Adrenal gland (tissue), 12 donors: ENCODE measurements around the gene NOL12. TPM values are rescaled to one million over a fixed set of nuclear protein-coding genes. Genes with fewer than 3 reads are reported as not detected.

Experiments used
- DNase-seq, 7 donors: peaks; one replicate each; pipeline ENCODE4 v3.0.0-alpha.2; 2019 to 2020
- H3K27ac ChIP-seq, 5 donors: fragments of 200-600 bp; sonication (generic) in 4 of 5; 1 replicate in 3 of 5; 2 replicates in 2 of 5; pipeline versions ENCODE4 v1.5.1 to v1.8.0; 2016 to 2020; ENCODE audit warnings: mild to moderate bottlenecking in 1 of 5
- H3K27me3 ChIP-seq: fragments of 200-600 bp; 2 replicates; pipeline ENCODE4 v1.8.0; 2021
- H3K36me3 ChIP-seq, 2 donors: fragments of 200-600 bp; replicated peaks in 1 of 2; 1 replicate in 1 of 2; 2 replicates in 1 of 2; pipeline versions ENCODE4 v1.5.1 to v1.8.0; 2018 to 2022
- H3K4me1 ChIP-seq, 2 donors: fragments of 200-600 bp; replicated peaks in 1 of 2; 1 replicate in 1 of 2; 2 replicates in 1 of 2; pipeline versions ENCODE4 v1.5.1 to v1.8.0; 2018 to 2021
- H3K4me3 ChIP-seq, 4 donors: fragments of 200-600 bp; sonication (generic) in 3 of 4; one replicate each; pipeline ENCODE4 v1.5.1; 2016 to 2018
- H3K9me3 ChIP-seq, 3 donors: fragments of 200-600 bp; sonication (generic) in 1 of 3; replicated peaks in 1 of 3; 1 replicate in 2 of 3; 2 replicates in 1 of 3; pipeline versions ENCODE4 v1.5.1 to v1.8.0; 2016 to 2021
- CTCF ChIP-seq, 6 experiments: fragments of 450-650 bp in 4 of 6; fragments of 200-600 bp in 2 of 6; sonication (generic) in 1 of 6; IDR thresholded peaks; 1 replicate in 5 of 6; 2 replicates in 1 of 6; pipeline versions ENCODE4 v1.5.1 to v1.8.0; 2016 to 2021; ENCODE audit warnings: antibody characterized with exemption in 6 of 6, mild to moderate bottlenecking in 2 of 6, moderate library complexity in 1 of 6
- POLR2A ChIP-seq, 2 donors: fragments of 450-650 bp; IDR thresholded peaks; one replicate each; pipeline ENCODE4 v1.6.1; 2017; ENCODE audit warnings: antibody characterized with exemption in 2 of 2, mild to moderate bottlenecking in 2 of 2, moderate library complexity in 1 of 2
- WGBS, 4 donors: extraction: QIAGEN DNeasy Blood & Tissue Kit in 2 of 4; methylation state at CpG; one replicate each; pipeline versions ENCODE4 v1.1.5 to v1.1.7; 2013 to 2017; 5-methylcytosine and 5-hydroxymethylcytosine counted together
- intact Hi-C, 2 donors: fragments of 100-400 bp; cut with DNase I; formaldehyde crosslinking; loops; one replicate each; pipeline versions ENCODE4 v1.14.1 to v1.15.0; 2022 to 2023
- polyA plus RNA-seq, 3 donors: library from polyadenylated mRNA; stranded (reverse); fragments of 200-250 nt in 2 of 3; fragments of 350-450 nt in 1 of 3; fragmentation: Illumina TruSeq in 1 of 3; extraction: RNeasy Lipid Tissue Mini Kit (QIAGEN cat#74804) in 1 of 3; gene quantifications; one replicate each; pipeline ENCODE4 v1.2.3, GENCODE V29; 2013 to 2014
- total RNA-seq, 9 donors: library from RNA; depleted of rRNA in 4 of 9; stranded (reverse); fragments of >200 nt in 4 of 9; fragments of 120-200 nt in 1 of 9; fragmentation: NEBNext Ultra II Directional in 1 of 9; extraction: Animal tissue kit (Norgen Biotek cat#: 25700) in 1 of 9; gene quantifications; one replicate each; pipeline versions ENCODE4 v1.1.0 to v1.2.4, GENCODE V29; 2013 to 2023
- donor health status: healthy with polysubstance abuse.
- donor health status: Bipolar disorder and iron deficiency.
- donor health status: DM: yes; HTN: yes; CAD: no.
- donor health status: DM: no; HTN: no; CAD: no.
- donor health status: DM: no; HTN: no; CAD: no.
- donor health status: DM: yes; HTN: yes; CAD: no.

Gene NOL12
- total and polyA plus RNA-seq, 12 donors, result 23.2 to 90.7 (median 39.3) TPM

GRCh38 chr22:37701141-37701786 is 15.1 kb downstream of the NOL12 start:
- Histone ChIP-seq H3K4me1 (peaks cover 0 to 10% of the 10 kb centered on the region in 2 donors), H3K27ac (no peak overlapping the region), H3K9me3 (no peaks in the 10 kb centered on the region), H3K36me3 (no peaks in the 10 kb centered on the region), H3K27me3 (no peaks in the 10 kb centered on the region), H3K4me3 (no peak overlapping the region)
- intact Hi-C loops, result no loop called here
- TF ChIP-seq CTCF (IDR thresholded peaks at IDR 0.05), result no peak
- TF ChIP-seq POLR2A (IDR thresholded peaks at IDR 0.05), result no peak
- no peak for DNase-seq
- WGBS, 4 donors, result 59 to 69% (median 64%) methylated on average over 7 to 8 of the region's 8 CpGs

GRCh38 chr22:37703906-37704305 is 17.8 kb downstream of the NOL12 start:
- 70 to 79% (median 76%) methylated on average over 7 of the region's 7 CpGs for WGBS, 4 donors
- no peaks in the 10 kb centered on the region for H3K27me3 ChIP-seq
- H3K36me3 ChIP-seq, result no peaks in the 10 kb centered on the region
- no peak overlapping the region for H3K27ac ChIP-seq
- H3K4me3 ChIP-seq, result no peak overlapping the region
- no peaks in the 10 kb centered on the region for H3K9me3 ChIP-seq
- DNase-seq, result no peak
- no peaks in the 10 kb centered on the region for H3K4me1 ChIP-seq
- intact Hi-C loops, result no loop called here
- no peak for TF ChIP-seq CTCF (IDR thresholded peaks at IDR 0.05)
- no peak for TF ChIP-seq POLR2A (IDR thresholded peaks at IDR 0.05)

- intact Hi-C loops, result no loop called here
- Histone ChIP-seq H3K27ac (no peak overlapping the region), H3K4me3 (no peak overlapping the region), H3K9me3 (no peaks in the 10 kb centered on the region), H3K27me3 (no peaks in the 10 kb centered on the region), H3K4me1 (no peaks in the 10 kb centered on the region), H3K36me3 (no peaks in the 10 kb centered on the region)
- DNase-seq, result no peak
- TF ChIP-seq CTCF (IDR thresholded peaks at IDR 0.05) (no peak), POLR2A (IDR thresholded peaks at IDR 0.05) (no peak)
- 61 to 87% (median 71%) methylated on average over 3 of the region's 3 CpGs for WGBS, 4 donors
These were observed 18.5 kb downstream of the NOL12 start for GRCh38 chr22:37704645-37705044.

- H3K4me1 ChIP-seq, result no peaks in the 10 kb centered on the region
- TF ChIP-seq CTCF (IDR thresholded peaks at IDR 0.05) (no peak), POLR2A (IDR thresholded peaks at IDR 0.05) (no peak)
- intact Hi-C loops, result no loop called here
- no peaks in the 10 kb centered on the region for H3K27me3 ChIP-seq
- no peaks in the 10 kb centered on the region for H3K9me3 ChIP-seq
- H3K27ac ChIP-seq, result no peak overlapping the region
- 93 to 97% (median 95%) methylated on average over 3 of the region's 3 CpGs for WGBS, 4 donors
- no peak overlapping the region for H3K4me3 ChIP-seq
- DNase-seq, result no peak
- H3K36me3 ChIP-seq, result no peaks in the 10 kb centered on the region
These were observed 19.1 kb downstream of the NOL12 start for GRCh38 chr22:37705205-37705604.
